ENCODE measurements around the gene SLC39A2.

- TF ChIP-seq CTCF (conservative IDR thresholded peaks at IDR 0.05 in 1 of 2, IDR thresholded peaks at IDR 0.05 in 1 of 2; ENCODE audit: extremely low read depth in 1 of 2, insufficient read depth in 1 of 2, low read depth in 1 of 2, low read length in 2 of 2) (no peak), EZH2 (IDR thresholded peaks at IDR 0.05; ENCODE audit: borderline replicate concordance, low read length) (no peak)
Measured at GRCh38 chr14:20970647-20970982, 28.5 kb upstream of the SLC39A2 start.
